Breast epithelium (tissue), 3 donors: ENCODE results near the gene TSC1.

Source experiments
- POLR2A ChIP-seq: fragments of 450-650 bp; IDR thresholded peaks from one replicate; pipeline ENCODE4 v1.6.1; 2016; ENCODE audit warnings: antibody characterized with exemption, mild to moderate bottlenecking, moderate library complexity
- POLR2AphosphoS5 ChIP-seq, 3 donors: sonication (generic); formaldehyde crosslinking; IDR thresholded peaks; one replicate each; pipeline ENCODE4 v1.6.1; 2017; ENCODE audit warnings: antibody characterized with exemption in 3 of 3

- no peak for TF ChIP-seq POLR2A
- peak in 1 of 3 donors; percentile 30 for TF ChIP-seq POLR2AphosphoS5 (IDR thresholded peaks at IDR 0.05)
Measured at GRCh38 chr9:132901858-132902831, 42.3 kb downstream of the TSC1 start.
